T47D (cell line): Measurements from ENCODE around the gene BRIP1.

Experiments used
- DNase-seq, 2 experiments: peaks; one replicate each; pipeline versions ENCODE4 v3.0.0 to v3.0.0-alpha.2; 2011 to 2012; ENCODE audit warnings: low read depth in 1 of 2, low spot score in 1 of 2
- JUND ChIP-seq: IDR thresholded peaks from 2 replicates; pipeline ENCODE4 v1.6.1; 2012; ENCODE audit warnings: low read depth
- in situ Hi-C: cut with HindIII; loops from 2 replicates; pipeline ENCODE4 v1.10.0; 2016; ENCODE audit warnings: low sequenced_read_pairs, low pct_unique_long_range_greater_than_20kb

Gene BRIP1

GRCh38 chr17:61634011-61634539, 229.3 kb downstream of the BRIP1 start:
- DNase-seq: no peak
- TF ChIP-seq JUND: no peak
- in situ Hi-C loops: no loop called here

- TF ChIP-seq JUND: no peak
- no peak for DNase-seq
- in situ Hi-C loops: no loop called here
Observed at GRCh38 chr17:61632826-61633225, 230.5 kb downstream of the BRIP1 start.

GRCh38 chr17:61631800-61632199, 231.5 kb downstream of the BRIP1 start:
- DNase-seq: no peak
- in situ Hi-C loops: no loop called here
- TF ChIP-seq JUND: no peak
